GM12865 (cell line): Measurements from ENCODE around the gene RPL22L1.
A peak's percentile ranks its signal among the peaks of the same experiment; 100 is the strongest.

Experiments
- DNase-seq: peaks from one replicate; pipeline ENCODE4 v3.0.0; 2010; ENCODE audit warnings: low read depth
- H3K4me3 ChIP-seq: 2 replicates; pipeline ENCODE4 v1.5.1; 2011; ENCODE audit warnings: mild to moderate bottlenecking, low read depth, low read length, control low read depth
- TF ChIP-seq, protein P1 (sequence below): IDR thresholded peaks from 2 replicates; pipeline ENCODE4 v1.5.1; 2011; ENCODE audit warnings: low read length, control low read depth, low read depth, inconsistent platforms; ENCODE audit not compliant: insufficient read depth; ENCODE audit errors: missing control alignments

RPL22L1 gene

DNA sequence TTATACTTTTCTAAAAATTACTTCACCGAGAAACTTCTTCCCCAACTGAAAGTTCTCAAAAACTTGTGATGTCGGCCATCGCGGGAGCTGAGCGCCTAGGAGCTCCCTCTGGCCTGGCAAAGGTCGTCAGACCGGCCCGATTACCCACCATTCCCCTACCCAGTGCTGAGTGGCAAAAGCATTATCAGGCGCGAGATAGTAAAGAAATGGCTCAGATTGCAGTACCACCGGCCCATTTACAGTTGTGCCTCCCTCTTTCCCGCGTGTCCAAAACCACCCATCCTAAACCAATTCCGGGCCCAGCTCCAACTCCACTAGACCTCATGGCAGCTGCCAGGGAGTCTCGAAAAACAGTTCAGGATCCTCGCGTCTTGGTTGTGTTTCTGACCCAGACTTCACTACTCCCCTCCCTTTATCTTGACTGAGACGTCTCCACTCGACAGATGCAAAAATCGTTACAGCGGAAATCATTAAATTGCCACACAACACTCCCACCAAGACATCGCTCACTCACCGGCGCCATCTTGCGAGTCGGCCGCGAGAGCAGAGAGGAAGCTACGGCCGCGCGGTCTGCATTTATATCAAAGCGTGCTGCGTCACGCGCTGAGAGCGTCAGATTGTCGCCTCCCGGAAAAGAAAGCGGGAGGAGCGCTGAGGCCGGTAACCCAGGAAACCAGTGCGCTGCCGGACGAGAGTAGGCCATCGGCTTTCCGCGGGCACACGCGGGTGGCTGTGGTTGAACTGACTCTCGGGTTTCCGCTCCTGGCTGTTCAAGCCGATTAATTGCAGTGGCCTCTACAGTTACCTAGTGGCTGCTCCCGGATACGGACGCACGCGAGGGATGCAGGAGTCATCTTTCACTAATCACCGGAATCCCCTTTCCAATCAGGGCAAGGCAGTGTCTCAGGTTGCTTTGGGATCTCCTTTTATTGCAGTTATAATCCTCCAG lies at the start of gene RPL22L1:
Gene RPL22L1 (minus strand): TSS at position 551 of the 949 bp plus-strand sequence. CDS start 28 bp downstream, at position 523.
- TF ChIP-seq, protein P1, sequence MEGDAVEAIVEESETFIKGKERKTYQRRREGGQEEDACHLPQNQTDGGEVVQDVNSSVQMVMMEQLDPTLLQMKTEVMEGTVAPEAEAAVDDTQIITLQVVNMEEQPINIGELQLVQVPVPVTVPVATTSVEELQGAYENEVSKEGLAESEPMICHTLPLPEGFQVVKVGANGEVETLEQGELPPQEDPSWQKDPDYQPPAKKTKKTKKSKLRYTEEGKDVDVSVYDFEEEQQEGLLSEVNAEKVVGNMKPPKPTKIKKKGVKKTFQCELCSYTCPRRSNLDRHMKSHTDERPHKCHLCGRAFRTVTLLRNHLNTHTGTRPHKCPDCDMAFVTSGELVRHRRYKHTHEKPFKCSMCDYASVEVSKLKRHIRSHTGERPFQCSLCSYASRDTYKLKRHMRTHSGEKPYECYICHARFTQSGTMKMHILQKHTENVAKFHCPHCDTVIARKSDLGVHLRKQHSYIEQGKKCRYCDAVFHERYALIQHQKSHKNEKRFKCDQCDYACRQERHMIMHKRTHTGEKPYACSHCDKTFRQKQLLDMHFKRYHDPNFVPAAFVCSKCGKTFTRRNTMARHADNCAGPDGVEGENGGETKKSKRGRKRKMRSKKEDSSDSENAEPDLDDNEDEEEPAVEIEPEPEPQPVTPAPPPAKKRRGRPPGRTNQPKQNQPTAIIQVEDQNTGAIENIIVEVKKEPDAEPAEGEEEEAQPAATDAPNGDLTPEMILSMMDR: no peak
- H3K4me3 ChIP-seq: peak within 1 kb of the TSS; percentile 69
- peak; percentile 99 for DNase-seq

GRCh38 chr3:170918715-170919114 lies 48.7 kb upstream of the RPL22L1 start:
- TF ChIP-seq, protein P1: no peak
- DNase-seq: no peak
- H3K4me3 ChIP-seq: no peak overlapping the region

GRCh38 chr3:170914690-170915089 lies 44.7 kb upstream of the RPL22L1 start:
- H3K4me3 ChIP-seq: no peak overlapping the region
- DNase-seq: no peak
- TF ChIP-seq, protein P1: no peak

- DNase-seq: no peak
- TF ChIP-seq, protein P1: no peak
- H3K4me3 ChIP-seq: no peak overlapping the region
Measured at GRCh38 chr3:170914212-170914611, 44.2 kb upstream of the RPL22L1 start.

GRCh38 chr3:170911051-170911450 lies 41.1 kb upstream of the RPL22L1 start:
- TF ChIP-seq, protein P1: no peak
- no peak overlapping the region for H3K4me3 ChIP-seq
- no peak for DNase-seq

- TF ChIP-seq, protein P1: no peak
- no peak for DNase-seq
- H3K4me3 ChIP-seq: no peak overlapping the region
Measured at GRCh38 chr3:170910542-170910941, 40.5 kb upstream of the RPL22L1 start.
